ENCODE measurements around the gene GYPC. TPM values are rescaled to one million over a fixed set of nuclear protein-coding genes. Genes with fewer than 3 reads are reported as not detected.

The GYPC gene
- polyA plus RNA-seq, 2 of the 4 experiments (the other 2 are of a cell fraction): not detected

- ATAC-seq (no peak), FAIRE-seq (no peak), DNase-seq (ENCODE audit: low read depth in 1 of 2, low spot score in 1 of 2) (no peak)
- WGBS (ENCODE audit: missing lambda C conversion rate): 16% methylated on average over 4 of the region's 4 CpGs
- Histone ChIP-seq H3K4me2 (no peak overlapping the region), H3K4me1 (no peaks in the 10 kb centered on the region), H3K9me3 (no peaks in the 10 kb centered on the region), H3K27ac (no peak overlapping the region), H3K4me3 (no peak overlapping the region)
- POLR2A ChIA-PET: no interaction called here
- CTCF ChIA-PET: no interaction called here
- no peak for TF ChIP-seq ESRRA (IDR thresholded peaks at IDR 0.05; ENCODE audit: borderline replicate concordance, low read length)
- TF ChIP-seq NPAS2 (CRISPR knock-in tag; IDR thresholded peaks at IDR 0.05; ENCODE audit: borderline replicate concordance): no peak
- no peak for TF ChIP-seq SMC3 (IDR thresholded peaks at IDR 0.05)
Measured at GRCh38 chr2:126668254-126668653, 12.3 kb downstream of the GYPC start.

- CTCF ChIA-PET: no interaction called here
- no peak for TF ChIP-seq NR3C1 (IDR thresholded peaks at IDR 0.05)
- TF ChIP-seq HOXB5 (CRISPR knock-in tag; IDR thresholded peaks at IDR 0.05): no peak
- TF ChIP-seq FOXS1 (CRISPR knock-in tag; IDR thresholded peaks at IDR 0.05): no peak
- no peak for TF ChIP-seq MYC (IDR thresholded peaks at IDR 0.05; ENCODE audit: borderline replicate concordance, low read length)
- no peak for TF ChIP-seq BCL3 (IDR thresholded peaks at IDR 0.05)
- TF ChIP-seq EHMT2 (IDR thresholded peaks at IDR 0.05; ENCODE audit: low read depth): no peak
- no peak for TF ChIP-seq RNF2 (IDR thresholded peaks at IDR 0.05; ENCODE audit: borderline replicate concordance, low read depth)
- TF ChIP-seq HOXB13 (CRISPR knock-in tag; IDR thresholded peaks at IDR 0.05; ENCODE audit: low read depth): no peak
Measured at GRCh38 chr2:126669772-126670171, 13.8 kb downstream of the GYPC start.

DNA sequence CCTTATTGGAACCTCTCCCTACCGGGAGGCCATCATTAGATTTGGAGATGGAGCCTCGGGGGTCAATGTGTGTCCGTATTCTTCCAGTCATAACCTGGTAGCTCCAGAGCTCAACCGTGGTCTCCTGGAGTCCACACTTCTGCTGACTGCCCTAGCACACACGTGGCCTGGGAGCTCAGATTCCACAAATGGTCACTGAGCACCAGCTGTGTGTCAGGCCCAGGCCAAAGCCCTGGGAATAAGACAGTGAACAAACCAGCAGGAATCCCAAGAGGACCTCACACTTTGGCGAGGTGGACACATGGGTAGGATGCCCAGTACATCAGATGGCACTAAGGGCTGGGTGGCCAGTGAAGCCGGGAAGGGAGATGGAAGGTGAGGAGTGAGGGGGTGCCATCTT, 15.5 kb downstream of the GYPC start:
- 9% methylated on average over 7 of the region's 7 CpGs for WGBS (ENCODE audit: missing lambda C conversion rate)
- H3K9me3 ChIP-seq: peaks cover 6% of the 10 kb centered on the region; the same call in 1 of the 3 replicates
- no peak overlapping the region for H3K4me3 ChIP-seq
- DNase-seq (ENCODE audit: low read depth in 1 of 2, low spot score in 1 of 2) (no peak), ATAC-seq (no peak), FAIRE-seq (no peak)
- H3K4me2 ChIP-seq: no peak overlapping the region
- TF ChIP-seq POLR2A (IDR thresholded peaks at IDR 0.05; ENCODE audit: low read length): no peak
- TF ChIP-seq ZSCAN20 (CRISPR knock-in tag; IDR thresholded peaks at IDR 0.05): no peak
- TF ChIP-seq HES2 (IDR thresholded peaks at IDR 0.05): no peak
- ChIA-PET CTCF (interaction anchor here (0.7 kb wide), 1 partner anchor 57 kb away, joined by 3 read pairs; no protein-coding TSS in a partner anchor), POLR2A (no interaction called here)
- no peak overlapping the region for H3K27ac ChIP-seq
- no peaks in the 10 kb centered on the region for H3K4me1 ChIP-seq

More at GRCh38 chr2:126669772-126670171, 13.8 kb downstream of the GYPC start:
- Histone ChIP-seq H3K4me2 (no peak overlapping the region), H3K27ac (no peak overlapping the region), H3K9me3 (no peaks in the 10 kb centered on the region), H3K4me1 (no peaks in the 10 kb centered on the region), H3K4me3 (no peak overlapping the region)
- WGBS (ENCODE audit: missing lambda C conversion rate): 22% methylated on average over 6 of the region's 6 CpGs
- POLR2A ChIA-PET: no interaction called here
- no peak for DNase-seq (ENCODE audit: low read depth in 1 of 2, low spot score in 1 of 2)
- FAIRE-seq: no peak
- no peak for ATAC-seq

GRCh38 chr2:126672980-126673605, 17.1 kb downstream of the GYPC start:
- ATAC-seq: 0 out of 6 replicates have a peak, but pooled peaks of 1 of the 2 experiments have one; percentile 9
- 11% methylated on average over 12 of the region's 12 CpGs for WGBS (ENCODE audit: missing lambda C conversion rate)
- TF ChIP-seq FOSL2 (IDR thresholded peaks at IDR 0.05) (no peak), FOSL2 (CRISPR knock-in tag; IDR thresholded peaks at IDR 0.05) (no peak), POLR2A (IDR thresholded peaks at IDR 0.05; ENCODE audit: low read length) (no peak), RFX5 (IDR thresholded peaks at IDR 0.05) (no peak), GATA3 (IDR thresholded peaks at IDR 0.05; ENCODE audit: borderline replicate concordance) (no peak), KDM5A (IDR thresholded peaks at IDR 0.05) (no peak), CBX8 (IDR thresholded peaks at IDR 0.05) (no peak), HOXB13 (CRISPR knock-in tag; IDR thresholded peaks at IDR 0.05; ENCODE audit: low read depth) (no peak), CHD2 (IDR thresholded peaks at IDR 0.05; ENCODE audit: low read length, partially characterized antibody) (no peak), JUNB (IDR thresholded peaks at IDR 0.05) (no peak), ZSCAN20 (CRISPR knock-in tag; IDR thresholded peaks at IDR 0.05) (no peak), RARB (CRISPR knock-in tag; IDR thresholded peaks at IDR 0.05) (no peak), RCOR1 (IDR thresholded peaks at IDR 0.05; ENCODE audit: low read depth, low read length) (no peak), NR3C1 (IDR thresholded peaks at IDR 0.05) (no peak)
- TF ChIP-seq, protein P1, sequence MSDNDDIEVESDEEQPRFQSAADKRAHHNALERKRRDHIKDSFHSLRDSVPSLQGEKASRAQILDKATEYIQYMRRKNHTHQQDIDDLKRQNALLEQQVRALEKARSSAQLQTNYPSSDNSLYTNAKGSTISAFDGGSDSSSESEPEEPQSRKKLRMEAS (IDR thresholded peaks at IDR 0.05): no peak
- TF ChIP-seq, protein P2, sequence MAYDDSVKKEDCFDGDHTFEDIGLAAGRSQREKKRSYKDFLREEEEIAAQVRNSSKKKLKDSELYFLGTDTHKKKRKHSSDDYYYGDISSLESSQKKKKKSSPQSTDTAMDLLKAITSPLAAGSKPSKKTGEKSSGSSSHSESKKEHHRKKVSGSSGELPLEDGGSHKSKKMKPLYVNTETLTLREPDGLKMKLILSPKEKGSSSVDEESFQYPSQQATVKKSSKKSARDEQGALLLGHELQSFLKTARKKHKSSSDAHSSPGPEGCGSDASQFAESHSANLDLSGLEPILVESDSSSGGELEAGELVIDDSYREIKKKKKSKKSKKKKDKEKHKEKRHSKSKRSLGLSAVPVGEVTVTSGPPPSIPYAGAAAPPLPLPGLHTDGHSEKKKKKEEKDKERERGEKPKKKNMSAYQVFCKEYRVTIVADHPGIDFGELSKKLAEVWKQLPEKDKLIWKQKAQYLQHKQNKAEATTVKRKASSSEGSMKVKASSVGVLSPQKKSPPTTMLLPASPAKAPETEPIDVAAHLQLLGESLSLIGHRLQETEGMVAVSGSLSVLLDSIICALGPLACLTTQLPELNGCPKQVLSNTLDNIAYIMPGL (CRISPR knock-in tag; IDR thresholded peaks at IDR 0.05; ENCODE audit: borderline replicate concordance): no peak
- ChIA-PET CTCF (no interaction called here), POLR2A (no interaction called here)
- no peak for FAIRE-seq
- H3K4me2 ChIP-seq: no peak overlapping the region
- peaks cover 6% of the 10 kb centered on the region; the same call in 1 of the 3 replicates for H3K9me3 ChIP-seq
- no peak for DNase-seq (ENCODE audit: low read depth in 1 of 2, low spot score in 1 of 2)
- no peaks in the 10 kb centered on the region for H3K4me1 ChIP-seq
- no peak overlapping the region for H3K27ac ChIP-seq
- no peak overlapping the region for H3K4me3 ChIP-seq

Measured in A549 (cell line).